K562 (cell line): ENCODE data around the gene TBXA2R. TPM values are rescaled to one million over a fixed set of nuclear protein-coding genes. Genes with fewer than 3 reads are reported as not detected.

Experiments
- BHLHE40 ChIP-seq: IDR thresholded peaks from 2 replicates; pipeline ENCODE4 v1.6.1; 2011; ENCODE audit warnings: low read length, improper control_type of control experiment
- CTCF ChIP-seq, 3 experiments: IDR thresholded peaks in 2 of 3; conservative IDR thresholded peaks in 1 of 3; 2 replicates each; pipeline ENCODE4 v1.5.1; 2011 to 2012; ENCODE audit warnings: low read length in 3 of 3, mild to moderate bottlenecking in 3 of 3, control low read depth in 2 of 3, improper control_type of control experiment in 1 of 3, inconsistent platforms in 1 of 3, low read depth in 1 of 3, mixed read lengths in 1 of 3, moderate library complexity in 1 of 3; ENCODE audit not compliant: insufficient read depth in 2 of 3
- ERF ChIP-seq: fragments of 450-650 bp; formaldehyde crosslinking; IDR thresholded peaks from 2 replicates; pipeline ENCODE4 v1.4.0; 2020; ENCODE audit warnings: mild to moderate bottlenecking, mixed read lengths
- ESRRB ChIP-seq: fragments of 250-450 bp; sonication (Bioruptor Pico); IDR thresholded peaks from 2 replicates; pipeline ENCODE4 v1.5.0; 2020; ENCODE audit warnings: mild to moderate bottlenecking, moderate library complexity, borderline replicate concordance
- FOXK2 ChIP-seq, 2 experiments: fragments of 450-650 bp; IDR thresholded peaks in 1 of 2; conservative IDR thresholded peaks in 1 of 2; 2 replicates each; pipeline ENCODE4 v1.6.1; 2016; ENCODE audit warnings: low read depth in 2 of 2, mild to moderate bottlenecking in 1 of 2
- HDGF ChIP-seq: fragments of 450-650 bp; IDR thresholded peaks from 2 replicates; pipeline ENCODE4 v1.6.1; 2016
- ID3 ChIP-seq, 2 experiments: fragments of 250-450 bp in 1 of 2; fragments of 450-650 bp in 1 of 2; sonication (Bioruptor Pico) in 1 of 2; IDR thresholded peaks; 2 replicates each; pipeline versions ENCODE4 v1.6.1 to v1.8.0; 2016 to 2021; ENCODE audit warnings: mild to moderate bottlenecking in 2 of 2, moderate library complexity in 2 of 2, missing compliant biosample characterization in 1 of 2, missing genetic modification characterization in 1 of 2
- KLF1 ChIP-seq: fragments of 450-650 bp; IDR thresholded peaks from 2 replicates; pipeline ENCODE4 v1.6.1; 2016; ENCODE audit warnings: missing genetic modification characterization, missing compliant biosample characterization
- LCOR ChIP-seq: sonication (generic); formaldehyde crosslinking; IDR thresholded peaks from 2 replicates; pipeline ENCODE4 v1.8.0; 2022; ENCODE audit warnings: mild to moderate bottlenecking, missing genetic modification reagents
- LEF1 ChIP-seq: fragments of 450-650 bp; IDR thresholded peaks from 2 replicates; pipeline ENCODE4 v1.6.1; 2016; ENCODE audit warnings: mild to moderate bottlenecking
- MEF2D ChIP-seq: conservative IDR thresholded peaks from 2 replicates; pipeline ENCODE4 v1.6.1; 2016; ENCODE audit warnings: low read depth, missing genetic modification characterization, missing compliant biosample characterization
- NCOA6 ChIP-seq: fragments of 450-650 bp; IDR thresholded peaks from 2 replicates; pipeline ENCODE4 v1.6.1; 2017; ENCODE audit warnings: mild to moderate bottlenecking
- PKNOX1 ChIP-seq: fragments of 450-650 bp; IDR thresholded peaks from 2 replicates; pipeline ENCODE4 v1.6.1; 2016
- PRDM10 ChIP-seq: fragments of 450-650 bp; IDR thresholded peaks from 2 replicates; pipeline ENCODE4 v1.6.1; 2018; ENCODE audit not compliant: partially characterized antibody
- RB1 ChIP-seq: fragments of 450-650 bp; IDR thresholded peaks from 2 replicates; pipeline ENCODE4 v1.6.1; 2017; ENCODE audit warnings: low read depth, mild to moderate bottlenecking
- SMAD3 ChIP-seq: fragments of 450-650 bp; formaldehyde crosslinking; conservative IDR thresholded peaks from 2 replicates; pipeline ENCODE4 v1.4.0; 2020; ENCODE audit warnings: mild to moderate bottlenecking
- SNIP1 ChIP-seq: fragments of 450-650 bp; IDR thresholded peaks from 2 replicates; pipeline ENCODE4 v1.7.1; 2017; ENCODE audit warnings: low read depth, mild to moderate bottlenecking
- TAF1 ChIP-seq: IDR thresholded peaks from 2 replicates; pipeline ENCODE4 v1.6.1; 2011; ENCODE audit warnings: mild to moderate bottlenecking, low read length, moderate library complexity; ENCODE audit not compliant: insufficient read depth, control insufficient read depth, severe bottlenecking; ENCODE audit errors: extremely low read depth
- TFAM ChIP-seq: fragments of 250-450 bp; sonication (Bioruptor Pico); conservative IDR thresholded peaks from 2 replicates; pipeline ENCODE4 v1.5.0; 2021; ENCODE audit warnings: mild to moderate bottlenecking, moderate library complexity
- ZFP91 ChIP-seq: sonication (generic); formaldehyde crosslinking; IDR thresholded peaks from 2 replicates; pipeline ENCODE4 v1.8.0; 2022; ENCODE audit warnings: mild to moderate bottlenecking, missing genetic modification reagents
- ZNF507 ChIP-seq: conservative IDR thresholded peaks from 2 replicates; pipeline ENCODE4 v1.6.1; 2017; ENCODE audit warnings: missing genetic modification characterization, missing compliant biosample characterization
- polyA plus RNA-seq, 8 experiments: library from polyadenylated mRNA; depleted of rRNA in 4 of 8; stranded (reverse) in 5 of 8; unstranded in 3 of 8; fragments of >200 nt; fragmentation: Nextera tagmentation in 2 of 8; fragmentation: Illumina TruSeq in 1 of 8; extraction: Ambion mirVana in 2 of 8; extraction: Trizol in 1 of 8; gene quantifications; 2 replicates each; pipeline versions ENCODE4 v1.2.1 to v1.2.3, GENCODE V29; 2011 to 2014; ENCODE audit warnings: inconsistent platforms in 1 of 8, missing spikeins in 1 of 8
- total RNA-seq, 7 experiments: library from RNA; depleted of rRNA in 6 of 7; stranded (reverse); fragments of >200 nt in 6 of 7; fragmentation: Illumina TruSeq in 2 of 7; extraction: Trizol in 2 of 7; gene quantifications; 2 replicates each; pipeline versions ENCODE4 v1.2.1 to v1.2.3, GENCODE V29; 2011 to 2021; ENCODE audit warnings: low replicate concordance in 1 of 7

The TBXA2R gene
- total and polyA plus RNA-seq, 9 of the 15 experiments (the other 6 are each of a cell fraction or from before 2014, with no cell fraction given): 1.5 to 24.0 (median 2.8) TPM

GRCh38 chr19:3586127-3586626 is 20.5 kb downstream of the TBXA2R start (continued):
- TF ChIP-seq LCOR: no peak
- TF ChIP-seq ZNF507: no peak
- no peak for TF ChIP-seq FOXK2 (conservative IDR thresholded peaks at IDR 0.05 in 1 of 2, IDR thresholded peaks at IDR 0.05 in 1 of 2; ENCODE audit: low read depth in 2 of 2)
- no peak for TF ChIP-seq PKNOX1
- no peak for TF ChIP-seq LEF1
- TF ChIP-seq CTCF (IDR thresholded peaks at IDR 0.05 in 2 of 3, conservative IDR thresholded peaks at IDR 0.05 in 1 of 3; ENCODE audit: insufficient read depth in 2 of 3, low read depth in 1 of 3, low read length in 3 of 3): peak; percentile 78 to 82 (median 79)
- TF ChIP-seq SMAD3: no peak
- peak; percentile 50; the same call in 1 of the 2 replicates for TF ChIP-seq RB1
- TF ChIP-seq TAF1: no peak
- TF ChIP-seq ZFP91: no peak
- no peak for TF ChIP-seq SNIP1
- no peak for TF ChIP-seq HDGF
- TF ChIP-seq NCOA6: no peak
- no peak for TF ChIP-seq ERF
- no peak for TF ChIP-seq KLF1 (tag)
- TF ChIP-seq TFAM (CRISPR knock-in tag): no peak
- TF ChIP-seq ID3 (CRISPR knock-in tag; IDR thresholded peaks at IDR 0.05): no peak
- TF ChIP-seq ID3 (tag; IDR thresholded peaks at IDR 0.05): no peak
- TF ChIP-seq PRDM10: no peak
- no peak for TF ChIP-seq MEF2D (tag)
- TF ChIP-seq ESRRB (CRISPR knock-in tag): no peak
- TF ChIP-seq BHLHE40: no peak
